SK-N-SH (cell line): Measurements from ENCODE around the gene ILDR1.

Source experiments
- SMC3 ChIP-seq: IDR thresholded peaks from 2 replicates; pipeline ENCODE4 v1.6.1; 2012; ENCODE audit warnings: low read depth, low read length, improper control_type of control experiment
- USF2 ChIP-seq: fragments of 150-350 bp; IDR thresholded peaks from 2 replicates; pipeline ENCODE4 v1.6.1; 2017; ENCODE audit warnings: antibody characterized with exemption, low read length, low read depth, borderline replicate concordance

- TF ChIP-seq USF2, result no peak
- no peak for TF ChIP-seq SMC3
These were observed 65.7 kb downstream of the ILDR1 start for GRCh38 chr3:121956363-121956762.
